Smooth muscle cell of the brain vasculature (primary cell): ENCODE results near the gene SLC35A2.
"Not testable (repeated sequence)": the region's sequence is repeated elsewhere in the genome, so short reads cannot be mapped to it uniquely, and the experiment has no call there.

ENCODE experiments used
- DNase-seq: peaks from one replicate; pipeline ENCODE4 v3.0.0-alpha.2; 2012; ENCODE audit warnings: low read depth, low spot score

The SLC35A2 gene

GRCh38 chrX:48902776-48903175 lies 8.7 kb downstream of the SLC35A2 start:
- no peak for DNase-seq

- no peak for DNase-seq
Measured at GRCh38 chrX:48902135-48902534, 9.3 kb downstream of the SLC35A2 start.

- no peak for DNase-seq
Measured at GRCh38 chrX:48901069-48901468, 10.4 kb downstream of the SLC35A2 start.

GRCh38 chrX:48899078-48899410 lies 12.4 kb downstream of the SLC35A2 start:
- no peak for DNase-seq

GRCh38 chrX:48897625-48898306 lies 13.7 kb downstream of the SLC35A2 start, which contains the start of the genes PQBP1 and TIMM17B:
PQBP1 (plus strand) TSS chrX:48897930; CDS start chrX:48898510, 580 bp downstream.
TIMM17B (minus strand) TSS chrX:48897768; CDS start chrX:48897749, 19 bp downstream.
- DNase-seq: peak; percentile 85

- DNase-seq: no peak
Measured at GRCh38 chrX:48897157-48897624, 14.3 kb downstream of the SLC35A2 start.

GRCh38 chrX:48896611-48897011 lies 14.8 kb downstream of the SLC35A2 start:
- DNase-seq: no peak

GRCh38 chrX:48894891-48895290 lies 16.6 kb downstream of the SLC35A2 start:
- DNase-seq: no peak

GRCh38 chrX:48893556-48894348 lies 17.7 kb downstream of the SLC35A2 start:
- DNase-seq: no peak

- DNase-seq: no peak
Measured at GRCh38 chrX:48892896-48893295, 18.6 kb downstream of the SLC35A2 start.

GRCh38 chrX:48891402-48892288 lies 19.8 kb downstream of the SLC35A2 start:
- no peak for DNase-seq

- DNase-seq: no peak
Measured at GRCh38 chrX:48890934-48891401, 20.5 kb downstream of the SLC35A2 start.

GRCh38 chrX:48890296-48890925 lies 21.0 kb downstream of the SLC35A2 start:
- no peak for DNase-seq

- not testable (repeated sequence) for DNase-seq
Measured at GRCh38 chrX:48886586-48886985, 24.9 kb downstream of the SLC35A2 start.

- DNase-seq: no peak
Measured at GRCh38 chrX:48883729-48884128, 27.7 kb downstream of the SLC35A2 start.

GRCh38 chrX:48876944-48877343 lies 34.5 kb downstream of the SLC35A2 start:
- DNase-seq: not testable (repeated sequence)

- not testable (repeated sequence) for DNase-seq
Measured at GRCh38 chrX:48872017-48872416, 39.4 kb downstream of the SLC35A2 start.

- DNase-seq: no peak
Measured at GRCh38 chrX:48864210-48864609, 47.2 kb downstream of the SLC35A2 start.

GRCh38 chrX:48854898-48855297 lies 56.5 kb downstream of the SLC35A2 start:
- DNase-seq: no peak

GRCh38 chrX:48854121-48854804 lies 57.2 kb downstream of the SLC35A2 start:
- not testable (repeated sequence) for DNase-seq

GRCh38 chrX:48853494-48853893 lies 58.0 kb downstream of the SLC35A2 start:
- not testable (repeated sequence) for DNase-seq
